DND-41 (cell line): ENCODE results near the gene CHN1.

Source experiments
- ATAC-seq: fragments of 200-7000 bp; cut with Tn5 transposase; 3 replicates; pipeline ENCODE4 v1.9.1; 2021; ENCODE audit warnings: low read depth; ENCODE audit not compliant: insufficient read depth
- DNase-seq: peaks from one replicate; pipeline ENCODE4 v3.0.0-alpha.2; 2020
- H2AFZ ChIP-seq: 2 replicates; pipeline ENCODE4 v1.6.0; 2012; ENCODE audit warnings: low read depth, low read length
- H3K27ac ChIP-seq: 2 replicates; pipeline ENCODE4 v1.5.1; 2012; ENCODE audit warnings: low read length, inconsistent platforms
- H3K27me3 ChIP-seq: fragments of 200-600 bp; sonication (generic); 2 replicates; pipeline ENCODE4 v1.6.0; 2012; ENCODE audit warnings: low read length, mild to moderate bottlenecking, inconsistent platforms; ENCODE audit not compliant: insufficient read depth, poor library complexity
- H3K36me3 ChIP-seq: 2 replicates; pipeline ENCODE4 v1.5.1; 2012; ENCODE audit warnings: low read length, inconsistent platforms; ENCODE audit not compliant: insufficient read depth
- H3K4me1 ChIP-seq: 2 replicates; pipeline ENCODE4 v1.5.1; 2012; ENCODE audit warnings: mild to moderate bottlenecking, low read length; ENCODE audit not compliant: insufficient read depth
- H3K4me2 ChIP-seq: 2 replicates; pipeline ENCODE4 v1.6.0; 2012; ENCODE audit warnings: mild to moderate bottlenecking, moderate library complexity, low read length, inconsistent platforms; ENCODE audit not compliant: insufficient read depth
- H3K4me3 ChIP-seq, 2 experiments: fragments of 200-600 bp in 1 of 2; shearing (Covaris generic) in 1 of 2; 2 replicates each; pipeline ENCODE4 v1.5.1; 2012 to 2016; ENCODE audit warnings: inconsistent platforms in 2 of 2, low read length in 2 of 2, mild to moderate bottlenecking in 2 of 2, low read depth in 1 of 2, moderate library complexity in 1 of 2
- H3K79me2 ChIP-seq: 2 replicates; pipeline ENCODE4 v1.6.0; 2012; ENCODE audit warnings: low read length, inconsistent platforms; ENCODE audit not compliant: insufficient read depth
- H3K9ac ChIP-seq: 2 replicates; pipeline ENCODE4 v1.6.0; 2012; ENCODE audit warnings: low read depth, mild to moderate bottlenecking, inconsistent platforms, low read length, moderate library complexity
- H3K9me3 ChIP-seq: 2 replicates; pipeline ENCODE4 v1.5.1; 2012; ENCODE audit warnings: low read length, moderate library complexity, mild to moderate bottlenecking, inconsistent platforms; ENCODE audit not compliant: insufficient read depth, severe bottlenecking
- H4K20me1 ChIP-seq: 2 replicates; pipeline ENCODE4 v1.6.0; 2012; ENCODE audit warnings: low read length; ENCODE audit not compliant: insufficient read depth
- EZH2 ChIP-seq: IDR thresholded peaks from 3 replicates; pipeline ENCODE4 v1.6.1; 2012; ENCODE audit warnings: borderline replicate concordance, low read depth, mild to moderate bottlenecking, moderate library complexity, low read length, inconsistent platforms; ENCODE audit not compliant: severe bottlenecking
- TF ChIP-seq, protein P1 (sequence below): IDR thresholded peaks from 2 replicates; pipeline ENCODE4 v1.5.1; 2012; ENCODE audit warnings: borderline replicate concordance, low read length, moderate library complexity, mild to moderate bottlenecking; ENCODE audit not compliant: poor library complexity, severe bottlenecking; ENCODE audit errors: extremely low read depth

The CHN1 gene

DNA sequence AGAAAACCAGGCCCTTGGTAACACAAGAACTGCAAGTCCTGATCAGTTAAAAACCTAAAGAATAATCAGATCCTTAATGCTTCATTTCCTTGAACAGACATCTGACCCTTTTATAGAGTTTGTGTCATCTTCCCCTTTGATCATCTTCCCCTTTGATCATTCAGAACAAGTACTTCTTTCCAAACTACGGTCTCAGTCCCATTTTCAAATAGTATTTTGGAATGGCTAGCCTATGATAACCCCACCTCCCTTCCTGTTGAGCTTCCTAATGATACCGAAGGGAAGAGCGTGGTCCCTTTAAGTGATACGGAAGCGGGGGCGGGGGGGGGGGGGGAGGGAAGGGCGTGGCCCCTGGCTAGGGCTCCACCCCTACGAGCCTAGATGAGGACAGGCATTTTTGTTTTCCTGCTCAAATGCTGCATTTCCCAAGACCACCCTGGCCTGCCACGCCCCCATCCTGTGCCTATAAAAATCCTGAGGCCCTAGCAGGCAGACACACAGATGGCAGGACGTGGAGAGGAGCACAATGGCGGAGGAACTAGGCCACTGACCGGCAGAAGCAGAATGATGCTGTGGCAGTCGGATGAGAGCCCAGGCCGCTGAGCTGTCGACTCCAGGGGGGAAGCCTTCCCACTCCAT is 216.8 kb downstream of the CHN1 start:
- Histone ChIP-seq H3K9ac (no peak overlapping the region), H3K79me2 (no peaks in the 10 kb centered on the region), H3K27ac (no peak overlapping the region), H3K9me3 (no peaks in the 10 kb centered on the region), H3K4me2 (no peak overlapping the region), H3K36me3 (no peaks in the 10 kb centered on the region), H4K20me1 (no peaks in the 10 kb centered on the region), H3K4me3 (no peak overlapping the region), H2AFZ (no peak overlapping the region; the same call in 1 of the 2 replicates), H3K27me3 (peaks cover 4% of the 10 kb centered on the region), H3K4me1 (no peaks in the 10 kb centered on the region)
- TF ChIP-seq, protein P1, sequence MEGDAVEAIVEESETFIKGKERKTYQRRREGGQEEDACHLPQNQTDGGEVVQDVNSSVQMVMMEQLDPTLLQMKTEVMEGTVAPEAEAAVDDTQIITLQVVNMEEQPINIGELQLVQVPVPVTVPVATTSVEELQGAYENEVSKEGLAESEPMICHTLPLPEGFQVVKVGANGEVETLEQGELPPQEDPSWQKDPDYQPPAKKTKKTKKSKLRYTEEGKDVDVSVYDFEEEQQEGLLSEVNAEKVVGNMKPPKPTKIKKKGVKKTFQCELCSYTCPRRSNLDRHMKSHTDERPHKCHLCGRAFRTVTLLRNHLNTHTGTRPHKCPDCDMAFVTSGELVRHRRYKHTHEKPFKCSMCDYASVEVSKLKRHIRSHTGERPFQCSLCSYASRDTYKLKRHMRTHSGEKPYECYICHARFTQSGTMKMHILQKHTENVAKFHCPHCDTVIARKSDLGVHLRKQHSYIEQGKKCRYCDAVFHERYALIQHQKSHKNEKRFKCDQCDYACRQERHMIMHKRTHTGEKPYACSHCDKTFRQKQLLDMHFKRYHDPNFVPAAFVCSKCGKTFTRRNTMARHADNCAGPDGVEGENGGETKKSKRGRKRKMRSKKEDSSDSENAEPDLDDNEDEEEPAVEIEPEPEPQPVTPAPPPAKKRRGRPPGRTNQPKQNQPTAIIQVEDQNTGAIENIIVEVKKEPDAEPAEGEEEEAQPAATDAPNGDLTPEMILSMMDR = no peak
- TF ChIP-seq EZH2 = no peak
- DNase-seq = no peak
- ATAC-seq = no peak

DNA sequence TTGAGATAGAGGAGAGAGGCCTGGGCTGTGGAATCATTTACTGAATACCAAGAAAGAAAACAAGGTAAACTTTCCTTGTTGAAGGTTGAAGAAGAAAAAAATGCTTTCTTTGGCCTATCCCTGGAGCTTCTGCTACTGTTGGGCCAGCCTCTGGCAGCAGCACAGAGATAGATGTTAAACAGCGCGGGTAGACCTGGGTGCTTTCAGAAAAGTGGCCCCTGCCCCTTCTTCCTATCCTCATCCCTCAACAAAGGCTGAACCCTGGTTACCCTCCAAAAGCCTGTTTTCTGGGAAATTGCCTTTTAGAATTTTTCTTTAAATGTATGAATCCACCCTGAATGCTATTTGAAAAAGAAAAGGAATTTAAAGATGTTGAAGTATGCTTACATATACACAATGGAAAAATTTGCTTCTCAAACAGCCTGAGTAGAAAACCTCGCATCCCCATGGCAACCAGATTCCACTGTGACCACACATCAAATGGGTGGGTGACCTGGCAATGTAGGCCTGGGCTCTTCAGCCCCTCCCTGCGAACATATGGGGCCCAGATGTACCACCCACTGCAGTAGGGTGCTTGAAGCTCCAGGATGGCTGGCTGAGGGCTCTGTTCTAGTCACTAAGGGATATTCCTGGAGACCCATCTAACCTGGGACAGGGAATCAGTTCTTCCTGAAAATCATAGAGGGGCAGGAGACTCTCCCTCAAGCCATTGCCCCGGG is 217.5 kb downstream of the CHN1 start:
- H3K9ac ChIP-seq = no peak overlapping the region
- DNase-seq = no peak

GRCh38 chr2:174786066-174786725 is 219.0 kb downstream of the CHN1 start:
- no peak overlapping the region for H2AFZ ChIP-seq
- H3K9me3 ChIP-seq = no peaks in the 10 kb centered on the region
- H3K4me2 ChIP-seq = no peak overlapping the region
- no peaks in the 10 kb centered on the region for H3K4me1 ChIP-seq
- H3K9ac ChIP-seq = no peak overlapping the region
- no peaks in the 10 kb centered on the region for H4K20me1 ChIP-seq
- no peak overlapping the region for H3K4me3 ChIP-seq
- no peaks in the 10 kb centered on the region for H3K36me3 ChIP-seq
- no peak overlapping the region for H3K27ac ChIP-seq
- no peak for TF ChIP-seq EZH2
- TF ChIP-seq, protein P1 = no peak
- DNase-seq (no peak), ATAC-seq (no peak)
- no peaks in the 10 kb centered on the region for H3K79me2 ChIP-seq
- peaks cover 4% of the 10 kb centered on the region for H3K27me3 ChIP-seq

More for the DNA sequence above, 217.5 kb downstream of the CHN1 start:
- H3K27ac ChIP-seq = no peak overlapping the region
- peak; percentile 47 for ATAC-seq
- H3K27me3 ChIP-seq = peaks cover 4% of the 10 kb centered on the region
- no peaks in the 10 kb centered on the region for H3K9me3 ChIP-seq
- no peak overlapping the region for H3K4me2 ChIP-seq
- H3K79me2 ChIP-seq = no peaks in the 10 kb centered on the region
- no peaks in the 10 kb centered on the region for H4K20me1 ChIP-seq
- TF ChIP-seq, protein P1 = no peak
- TF ChIP-seq EZH2 = no peak
- no peaks in the 10 kb centered on the region for H3K36me3 ChIP-seq
- no peak overlapping the region for H3K4me3 ChIP-seq
- H2AFZ ChIP-seq = no peak overlapping the region
- no peaks in the 10 kb centered on the region for H3K4me1 ChIP-seq
